ENCODE results near the gene HS2ST1.
"Not testable (repeated sequence)": the region's sequence is repeated elsewhere in the genome, so short reads cannot be mapped to it uniquely, and the experiment has no call there.

The HS2ST1 gene

GRCh38 chr1:86992861-86993260, 78.4 kb downstream of the HS2ST1 start:
- Histone ChIP-seq H3K27me3 (replicated peaks; ENCODE audit: control insufficient read depth, insufficient read depth, low read length) (no peaks in the 10 kb centered on the region), H3K4me3 (ENCODE audit: low read length) (no peak overlapping the region), H3K9ac (ENCODE audit: low read length) (no peak overlapping the region), H3K9me3 (ENCODE audit: control insufficient read depth, low read length) (no peaks in the 10 kb centered on the region), H3K4me1 (ENCODE audit: control insufficient read depth, insufficient read depth, low read length) (peaks cover 8% of the 10 kb centered on the region), H3K36me3 (ENCODE audit: control insufficient read depth, insufficient read depth, low read length, severe bottlenecking) (peaks cover 5% of the 10 kb centered on the region)
- no peak for DNase-seq (ENCODE audit: low read depth)

DNA sequence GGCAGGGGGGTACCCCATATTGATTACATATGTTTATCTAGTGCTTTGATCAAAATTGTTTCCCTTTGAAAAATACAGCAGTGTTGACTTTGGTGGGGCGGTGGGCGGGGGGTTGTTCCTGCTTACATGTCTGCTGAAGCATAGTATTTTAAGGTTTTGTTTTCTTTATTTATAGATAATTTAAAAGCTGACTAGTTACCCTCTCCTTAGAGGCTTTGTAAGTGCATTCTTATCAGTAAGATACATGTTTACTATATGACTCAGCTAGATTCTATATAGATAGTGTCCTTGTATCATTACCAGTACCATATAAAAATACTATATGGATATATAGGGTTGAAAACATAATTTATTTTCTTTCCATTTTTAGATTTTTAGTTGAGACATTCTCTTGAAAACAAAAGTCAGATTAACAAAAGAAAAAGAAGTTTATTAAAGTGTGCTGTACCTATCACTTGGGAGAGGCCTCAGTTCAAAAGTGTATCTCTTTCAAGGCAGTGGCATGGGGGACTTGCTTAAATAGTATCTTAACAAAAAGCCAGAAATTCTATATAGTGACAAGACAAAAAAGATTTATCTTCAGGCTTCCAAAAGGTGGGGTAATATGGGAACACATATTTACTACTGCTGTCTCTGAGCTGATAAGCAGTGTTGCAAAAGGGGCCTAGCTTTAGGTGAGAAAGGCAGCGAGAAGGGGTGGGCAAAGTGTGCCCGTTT, 79.0 kb downstream of the HS2ST1 start:
- Histone ChIP-seq H3K4me3 (ENCODE audit: low read length) (no peak overlapping the region), H3K36me3 (ENCODE audit: control insufficient read depth, insufficient read depth, low read length, severe bottlenecking) (peaks cover 5% of the 10 kb centered on the region), H3K4me1 (ENCODE audit: control insufficient read depth, insufficient read depth, low read length) (peaks cover 9% of the 10 kb centered on the region), H3K9me3 (ENCODE audit: control insufficient read depth, low read length) (no peaks in the 10 kb centered on the region), H3K27me3 (replicated peaks; ENCODE audit: control insufficient read depth, insufficient read depth, low read length) (no peaks in the 10 kb centered on the region), H3K9ac (ENCODE audit: low read length) (no peak overlapping the region)
- DNase-seq (ENCODE audit: low read depth): no peak

GRCh38 chr1:86994061-86994460, 79.6 kb downstream of the HS2ST1 start:
- H3K36me3 ChIP-seq (ENCODE audit: control insufficient read depth, insufficient read depth, low read length, severe bottlenecking): peaks cover 5% of the 10 kb centered on the region
- no peaks in the 10 kb centered on the region for H3K9me3 ChIP-seq (ENCODE audit: control insufficient read depth, low read length)
- peaks cover 9% of the 10 kb centered on the region for H3K4me1 ChIP-seq (ENCODE audit: control insufficient read depth, insufficient read depth, low read length)
- no peak overlapping the region for H3K4me3 ChIP-seq (ENCODE audit: low read length)
- no peak overlapping the region for H3K9ac ChIP-seq (ENCODE audit: low read length)
- no peaks in the 10 kb centered on the region for H3K27me3 ChIP-seq (replicated peaks; ENCODE audit: control insufficient read depth, insufficient read depth, low read length)
- DNase-seq (ENCODE audit: low read depth): no peak

DNA sequence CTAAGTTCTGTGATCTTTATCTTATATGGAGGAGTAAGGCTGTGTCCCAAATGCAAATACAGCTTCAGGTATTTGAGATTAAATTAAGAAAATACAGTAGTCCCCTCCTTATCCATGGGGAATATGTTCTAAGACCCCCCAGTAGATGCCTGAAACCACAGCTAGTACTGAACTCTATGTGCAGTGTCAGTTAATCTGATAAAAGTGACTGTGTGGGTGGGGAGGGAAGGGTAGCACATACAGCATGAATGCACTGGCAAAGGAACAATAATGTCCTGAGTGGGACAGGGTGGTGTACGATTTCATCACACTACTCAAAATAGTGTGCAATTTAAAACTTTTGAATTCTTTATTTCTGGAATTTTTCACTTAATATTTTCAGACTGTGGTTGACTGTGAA, 83.1 kb downstream of the HS2ST1 start:
- no peak overlapping the region for H3K9ac ChIP-seq (ENCODE audit: low read length)
- DNase-seq (ENCODE audit: low read depth): peak; percentile 39
- H3K4me1 ChIP-seq (ENCODE audit: control insufficient read depth, insufficient read depth, low read length): peaks cover 9% of the 10 kb centered on the region
- no peaks in the 10 kb centered on the region for H3K9me3 ChIP-seq (ENCODE audit: control insufficient read depth, low read length)
- H3K4me3 ChIP-seq (ENCODE audit: low read length): no peak overlapping the region
- no peaks in the 10 kb centered on the region for H3K27me3 ChIP-seq (replicated peaks; ENCODE audit: control insufficient read depth, insufficient read depth, low read length)
- H3K36me3 ChIP-seq (ENCODE audit: control insufficient read depth, insufficient read depth, low read length, severe bottlenecking): peaks cover 5% of the 10 kb centered on the region

GRCh38 chr1:86998280-86998679, 83.8 kb downstream of the HS2ST1 start:
- Histone ChIP-seq H3K36me3 (ENCODE audit: control insufficient read depth, insufficient read depth, low read length, severe bottlenecking) (no peaks in the 10 kb centered on the region), H3K4me1 (ENCODE audit: control insufficient read depth, insufficient read depth, low read length) (peaks cover 8% of the 10 kb centered on the region), H3K4me3 (ENCODE audit: low read length) (no peak overlapping the region), H3K9me3 (ENCODE audit: control insufficient read depth, low read length) (no peaks in the 10 kb centered on the region), H3K27me3 (replicated peaks; ENCODE audit: control insufficient read depth, insufficient read depth, low read length) (no peaks in the 10 kb centered on the region), H3K9ac (ENCODE audit: low read length) (no peak overlapping the region)
- peak; percentile 53 for DNase-seq (ENCODE audit: low read depth)

GRCh38 chr1:86998727-86999126, 84.3 kb downstream of the HS2ST1 start:
- Histone ChIP-seq H3K4me3 (ENCODE audit: low read length) (no peak overlapping the region), H3K9ac (ENCODE audit: low read length) (no peak overlapping the region), H3K27me3 (replicated peaks; ENCODE audit: control insufficient read depth, insufficient read depth, low read length) (no peaks in the 10 kb centered on the region), H3K36me3 (ENCODE audit: control insufficient read depth, insufficient read depth, low read length, severe bottlenecking) (no peaks in the 10 kb centered on the region), H3K4me1 (ENCODE audit: control insufficient read depth, insufficient read depth, low read length) (peaks cover 6% of the 10 kb centered on the region), H3K9me3 (ENCODE audit: control insufficient read depth, low read length) (no peaks in the 10 kb centered on the region)
- no peak for DNase-seq (ENCODE audit: low read depth)

DNA sequence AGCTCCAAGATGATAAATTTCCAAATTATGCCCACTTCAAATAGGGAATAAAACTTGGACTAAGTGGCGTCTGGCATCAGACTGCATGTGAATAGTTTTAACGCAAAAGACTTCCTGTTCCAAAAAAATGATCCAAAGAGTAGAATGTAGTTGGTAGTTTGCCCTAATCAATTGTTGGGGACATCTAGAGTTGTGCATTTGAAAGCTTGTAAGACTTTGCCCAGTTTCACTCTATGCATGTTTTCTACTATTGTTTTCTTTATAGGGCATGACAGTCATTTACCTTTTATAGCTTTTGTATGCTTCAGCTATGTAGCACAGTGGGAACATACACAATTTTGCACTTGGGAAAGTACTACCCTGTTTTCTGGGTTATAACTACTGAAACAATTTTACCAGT, 86.0 kb downstream of the HS2ST1 start:
- no peaks in the 10 kb centered on the region for H3K9me3 ChIP-seq (ENCODE audit: control insufficient read depth, low read length)
- no peak for DNase-seq (ENCODE audit: low read depth)
- no peak overlapping the region for H3K9ac ChIP-seq (ENCODE audit: low read length)
- no peaks in the 10 kb centered on the region for H3K36me3 ChIP-seq (ENCODE audit: control insufficient read depth, insufficient read depth, low read length, severe bottlenecking)
- no peaks in the 10 kb centered on the region for H3K27me3 ChIP-seq (replicated peaks; ENCODE audit: control insufficient read depth, insufficient read depth, low read length)
- no peak overlapping the region for H3K4me3 ChIP-seq (ENCODE audit: low read length)
- peaks cover 6% of the 10 kb centered on the region for H3K4me1 ChIP-seq (ENCODE audit: control insufficient read depth, insufficient read depth, low read length)

GRCh38 chr1:87004857-87005256, 90.4 kb downstream of the HS2ST1 start:
- Histone ChIP-seq H3K4me3 (ENCODE audit: low read length) (no peak overlapping the region), H3K27me3 (replicated peaks; ENCODE audit: control insufficient read depth, insufficient read depth, low read length) (no peaks in the 10 kb centered on the region), H3K4me1 (ENCODE audit: control insufficient read depth, insufficient read depth, low read length) (peaks cover 6% of the 10 kb centered on the region), H3K36me3 (ENCODE audit: control insufficient read depth, insufficient read depth, low read length, severe bottlenecking) (no peaks in the 10 kb centered on the region), H3K9ac (ENCODE audit: low read length) (no peak overlapping the region), H3K9me3 (ENCODE audit: control insufficient read depth, low read length) (no peaks in the 10 kb centered on the region)
- no peak for DNase-seq (ENCODE audit: low read depth)

DNA sequence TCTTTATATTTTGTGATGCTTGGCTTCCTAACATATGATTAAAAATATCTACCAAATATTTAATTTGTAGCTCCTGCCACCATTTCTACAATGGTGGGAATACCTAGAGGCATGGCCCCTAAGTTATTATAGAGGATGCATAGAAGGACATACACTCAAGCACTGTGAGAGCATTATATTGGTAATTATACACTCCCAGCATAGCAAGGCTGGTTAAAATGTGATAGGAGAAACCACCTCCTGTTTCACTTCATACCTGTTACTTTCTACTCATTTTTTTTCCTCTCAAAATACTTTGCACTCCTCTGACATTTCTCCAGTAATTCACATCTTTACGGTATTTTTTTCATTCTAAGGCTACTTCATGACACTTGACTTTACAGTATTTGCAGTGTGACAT, 92.9 kb downstream of the HS2ST1 start:
- Histone ChIP-seq H3K9me3 (ENCODE audit: control insufficient read depth, low read length) (peaks cover 1% of the 10 kb centered on the region), H3K4me1 (ENCODE audit: control insufficient read depth, insufficient read depth, low read length) (peaks cover 6% of the 10 kb centered on the region), H3K27me3 (replicated peaks; ENCODE audit: control insufficient read depth, insufficient read depth, low read length) (no peaks in the 10 kb centered on the region), H3K4me3 (ENCODE audit: low read length) (no peak overlapping the region), H3K36me3 (ENCODE audit: control insufficient read depth, insufficient read depth, low read length, severe bottlenecking) (no peaks in the 10 kb centered on the region), H3K9ac (ENCODE audit: low read length) (no peak overlapping the region)
- no peak for DNase-seq (ENCODE audit: low read depth)

- not testable (repeated sequence) for H3K27me3 ChIP-seq (replicated peaks; ENCODE audit: control insufficient read depth, insufficient read depth, low read length); DNase-seq (ENCODE audit: low read depth); H3K36me3 ChIP-seq (ENCODE audit: control insufficient read depth, insufficient read depth, low read length, severe bottlenecking); H3K9ac ChIP-seq (ENCODE audit: low read length); H3K4me3 ChIP-seq (ENCODE audit: low read length); H3K4me1 ChIP-seq (ENCODE audit: control insufficient read depth, insufficient read depth, low read length)
- H3K9me3 ChIP-seq (ENCODE audit: control insufficient read depth, low read length): peaks cover 16% of the 10 kb centered on the region
Measured at GRCh38 chr1:87013385-87013784, 99.0 kb downstream of the HS2ST1 start.

DNA sequence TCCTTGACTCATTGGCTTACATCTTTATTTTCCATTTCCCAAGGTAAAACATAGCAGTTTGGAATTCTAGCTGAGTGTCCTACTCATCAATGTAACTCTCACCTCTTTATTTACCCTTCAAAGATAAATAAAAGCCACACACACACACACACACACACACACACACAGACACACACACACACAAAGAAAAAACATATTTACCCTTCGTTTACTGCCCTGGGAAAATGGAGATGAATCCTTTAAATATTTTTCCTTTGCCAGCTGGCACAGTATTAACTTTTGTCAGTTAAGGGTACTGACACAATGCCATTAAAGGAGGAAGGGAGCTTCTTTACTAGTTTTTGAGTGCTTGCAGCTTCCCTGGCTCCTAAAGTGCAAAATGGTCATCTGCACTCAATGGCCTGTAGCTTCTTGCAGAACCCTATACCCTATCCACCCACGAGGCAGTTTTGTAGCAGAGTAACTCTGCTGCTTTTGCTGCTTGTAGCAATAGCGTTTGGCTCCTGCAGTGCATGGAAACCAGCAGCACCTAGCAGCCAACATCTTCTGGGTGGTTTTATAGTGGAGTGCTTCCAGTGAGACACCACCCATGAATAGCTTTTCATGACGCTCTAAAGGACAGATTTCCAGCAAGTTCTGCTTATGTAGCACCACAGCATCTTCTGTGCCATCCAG, 103.7 kb downstream of the HS2ST1 start:
- Histone ChIP-seq H3K9me3 (ENCODE audit: control insufficient read depth, low read length) (peaks cover 7% of the 10 kb centered on the region), H3K4me1 (ENCODE audit: control insufficient read depth, insufficient read depth, low read length) (peaks cover 8% of the 10 kb centered on the region), H3K9ac (ENCODE audit: low read length) (no peak overlapping the region), H3K4me3 (ENCODE audit: low read length) (no peak overlapping the region), H3K27me3 (replicated peaks; ENCODE audit: control insufficient read depth, insufficient read depth, low read length) (no peaks in the 10 kb centered on the region), H3K36me3 (ENCODE audit: control insufficient read depth, insufficient read depth, low read length, severe bottlenecking) (peaks cover 2% of the 10 kb centered on the region)
- no peak for DNase-seq (ENCODE audit: low read depth)

Measured in adipocyte (in vitro differentiated cells).